Cortex of kidney (tissue), 1 donor: ENCODE data around the gene MEIG1.
A peak's percentile ranks its signal among the peaks of the same experiment; 100 is the strongest.
"Not testable (repeated sequence)": the region's sequence is repeated elsewhere in the genome, so short reads cannot be mapped to it uniquely, and the experiment has no call there.

Experiments
- DNase-seq: peaks from one replicate; lab custom pipeline; 2025; lab: John Stamatoyannopoulos, UW

MEIG1 gene

GRCh38 chr10:14959221-14960057, at the start of gene MEIG1:
Gene MEIG1 (plus strand): TSS chr10:14959388. CDS start chr10:14966469, 7,081 bp downstream.
- DNase-seq = peak; percentile 94

GRCh38 chr10:14910953-14911352, 48.2 kb upstream of the MEIG1 start:
- no peak for DNase-seq

GRCh38 chr10:14911801-14912200, 47.4 kb upstream of the MEIG1 start:
- DNase-seq = no peak

DNA sequence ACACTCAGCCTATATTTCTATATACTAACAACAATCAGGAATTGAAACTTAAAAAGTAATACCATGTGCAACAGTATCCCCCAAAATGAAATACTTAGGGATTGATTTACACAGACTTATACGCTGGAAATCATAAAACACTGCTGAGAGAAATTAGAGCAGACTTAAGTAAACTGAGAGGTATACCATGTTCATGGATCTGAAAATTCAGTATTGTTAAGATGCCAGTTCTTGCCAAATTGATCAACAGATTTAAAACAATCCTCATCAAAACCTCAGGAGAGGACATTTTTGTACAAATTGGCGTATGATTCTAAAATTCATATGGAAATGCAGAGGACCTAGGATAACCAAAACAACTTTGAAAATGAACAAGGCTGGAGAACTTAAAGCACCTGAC, 42.6 kb upstream of the MEIG1 start:
- DNase-seq = no peak

GRCh38 chr10:14917827-14918226, 41.4 kb upstream of the MEIG1 start:
- DNase-seq = no peak

DNA sequence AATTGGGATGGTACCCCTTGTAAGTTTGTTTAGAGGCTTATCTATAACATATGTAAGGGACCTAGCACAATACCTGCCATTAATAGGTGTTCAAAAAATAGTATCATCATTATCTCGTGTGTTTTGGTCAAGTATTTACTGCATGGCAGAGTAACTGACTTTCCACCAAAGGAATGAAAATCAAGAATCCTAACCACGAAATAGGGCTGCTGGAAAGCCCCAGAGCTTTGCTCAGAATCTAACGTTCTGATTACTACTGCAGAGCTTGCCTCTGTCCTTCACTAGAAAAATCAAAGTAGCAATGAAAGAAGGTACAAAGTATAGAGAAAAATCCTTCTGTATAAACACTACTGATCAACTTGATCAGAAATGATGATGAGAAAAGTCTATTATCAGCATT, 40.2 kb upstream of the MEIG1 start:
- no peak for DNase-seq

DNA sequence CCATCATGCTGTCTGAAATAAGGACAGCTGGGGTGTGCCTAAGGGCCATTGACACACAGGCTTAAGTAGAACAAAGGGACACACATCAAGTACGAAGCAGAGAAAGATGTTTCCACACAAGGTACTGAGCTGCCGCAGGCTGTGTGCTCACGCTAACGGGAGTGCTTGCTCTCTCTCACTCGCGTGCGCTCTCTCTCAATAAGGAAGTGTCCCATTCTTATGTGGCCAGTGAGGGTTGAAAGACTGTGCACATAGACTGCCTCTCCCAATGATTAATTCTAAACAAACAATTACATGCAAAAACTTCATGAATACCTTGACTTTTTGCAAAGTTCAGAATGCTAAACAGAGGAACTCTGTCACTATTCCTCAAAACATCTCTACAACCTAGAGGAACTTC, 35.2 kb upstream of the MEIG1 start:
- no peak for DNase-seq

- no peak for DNase-seq
Measured at GRCh38 chr10:14925268-14925667, 33.9 kb upstream of the MEIG1 start.

- DNase-seq = no peak
Measured at GRCh38 chr10:14926061-14926470, 33.1 kb upstream of the MEIG1 start.

GRCh38 chr10:14926722-14927416, 32.3 kb upstream of the MEIG1 start:
- DNase-seq = no peak

- DNase-seq = no peak
Measured at GRCh38 chr10:14930610-14931009, 28.6 kb upstream of the MEIG1 start.

DNA sequence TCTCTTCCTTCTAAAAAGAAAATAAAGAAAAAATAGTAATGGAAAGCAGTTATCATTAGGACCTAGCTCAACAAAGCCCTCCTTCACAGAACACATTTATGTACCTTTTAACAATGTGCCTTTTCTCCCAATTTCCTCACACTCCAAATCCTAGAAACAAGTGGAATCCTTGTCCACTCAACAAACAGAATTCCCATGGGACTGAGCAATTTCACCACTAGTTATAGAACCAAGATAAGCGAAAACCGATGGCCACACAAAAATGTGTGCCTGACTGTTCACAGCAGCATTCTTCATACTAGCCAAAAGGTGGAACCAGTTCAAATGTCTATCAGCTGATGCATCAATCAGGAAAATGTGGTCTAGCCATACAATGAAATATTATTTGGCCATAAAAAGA, 22.6 kb upstream of the MEIG1 start:
- DNase-seq = no peak

GRCh38 chr10:14938971-14939370, 20.2 kb upstream of the MEIG1 start:
- DNase-seq = not testable (repeated sequence)

GRCh38 chr10:14942147-14942949, 16.8 kb upstream of the MEIG1 start:
- DNase-seq = not testable (repeated sequence)

DNA sequence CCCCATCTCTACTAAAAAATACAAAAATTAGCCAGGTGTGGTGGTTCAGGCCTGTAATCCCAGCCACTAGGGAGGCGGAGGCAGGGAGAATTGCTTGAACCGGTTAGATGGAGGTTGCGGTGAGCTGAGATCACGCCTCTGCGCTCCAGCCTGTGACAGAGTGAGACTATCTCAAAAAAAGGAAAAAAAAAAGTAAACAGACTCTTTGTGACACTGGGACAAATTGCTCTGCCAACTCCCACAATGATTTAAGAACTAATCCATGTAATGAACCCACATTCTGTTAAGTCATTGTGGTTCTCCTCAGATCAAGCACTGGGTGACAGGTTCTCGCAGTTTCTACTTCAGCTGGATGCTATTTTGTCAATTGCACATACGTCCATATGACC, 16.2 kb upstream of the MEIG1 start:
- DNase-seq = not testable (repeated sequence)

- no peak for DNase-seq
Measured at GRCh38 chr10:14945108-14945507, 14.1 kb upstream of the MEIG1 start.

DNA sequence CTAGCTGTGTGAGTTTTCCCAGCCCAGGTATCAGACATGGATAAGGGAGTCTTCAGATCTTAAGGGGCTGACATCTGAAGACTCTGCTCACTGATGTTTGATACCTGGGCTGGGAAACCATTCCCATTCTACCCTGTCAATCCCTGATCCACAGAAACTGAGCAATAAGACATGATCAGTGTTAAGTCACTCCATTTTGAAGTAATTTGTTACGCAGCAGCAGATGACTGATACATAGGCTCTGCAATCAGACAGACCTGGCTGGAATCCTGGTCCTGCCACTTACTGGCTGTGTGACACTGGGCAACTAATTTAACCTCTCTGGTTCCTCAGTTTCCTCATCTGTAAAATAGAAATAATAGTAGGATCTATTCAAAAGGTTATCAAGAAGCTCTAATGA, 11.9 kb upstream of the MEIG1 start:
- no peak for DNase-seq

DNA sequence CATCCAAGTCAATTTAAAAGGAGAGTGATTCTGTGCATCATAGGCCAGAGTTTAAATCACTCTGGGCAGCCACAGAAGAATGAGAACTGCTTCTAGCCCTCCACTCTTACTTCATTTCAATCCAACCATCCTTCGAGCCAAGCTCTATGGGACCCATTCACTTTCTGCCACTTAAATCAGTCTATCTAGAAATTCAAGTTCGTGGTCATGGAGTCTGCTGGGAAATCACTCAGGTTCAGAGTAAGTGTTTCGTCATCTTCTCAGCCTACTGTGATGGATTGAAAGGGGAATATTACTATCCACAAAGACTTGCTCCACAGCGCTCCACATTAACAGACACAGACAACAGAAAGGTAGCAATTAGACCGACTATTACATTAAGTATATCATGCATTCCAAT, 9.9 kb upstream of the MEIG1 start:
- no peak for DNase-seq

DNA sequence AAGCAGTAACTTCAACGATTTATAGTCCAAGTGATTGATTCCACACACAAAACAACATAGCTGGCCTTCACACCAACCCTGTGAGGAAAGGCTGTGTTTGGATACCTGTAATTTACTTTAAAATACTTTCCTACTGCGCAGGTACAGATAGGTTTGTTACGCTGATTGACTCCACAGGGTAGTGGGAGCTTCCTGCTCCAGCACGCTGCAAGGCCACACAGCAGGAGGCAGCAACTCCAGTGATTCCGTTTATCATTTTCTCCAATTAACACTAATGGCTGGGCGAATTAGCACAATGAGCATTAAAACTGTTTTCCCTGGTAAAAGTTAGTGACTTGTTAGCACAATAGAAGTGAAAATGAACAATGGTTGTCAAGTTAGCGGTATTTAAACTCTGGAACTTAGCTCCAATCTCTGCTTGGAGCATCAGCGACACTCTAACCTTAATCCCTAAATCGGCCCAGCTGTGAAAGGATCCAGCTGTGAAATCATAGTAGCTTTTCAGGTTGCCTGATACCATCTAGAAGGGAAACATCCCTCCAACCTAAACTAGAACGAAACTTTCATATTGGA, 6.3 kb upstream of the MEIG1 start:
- DNase-seq = no peak

DNA sequence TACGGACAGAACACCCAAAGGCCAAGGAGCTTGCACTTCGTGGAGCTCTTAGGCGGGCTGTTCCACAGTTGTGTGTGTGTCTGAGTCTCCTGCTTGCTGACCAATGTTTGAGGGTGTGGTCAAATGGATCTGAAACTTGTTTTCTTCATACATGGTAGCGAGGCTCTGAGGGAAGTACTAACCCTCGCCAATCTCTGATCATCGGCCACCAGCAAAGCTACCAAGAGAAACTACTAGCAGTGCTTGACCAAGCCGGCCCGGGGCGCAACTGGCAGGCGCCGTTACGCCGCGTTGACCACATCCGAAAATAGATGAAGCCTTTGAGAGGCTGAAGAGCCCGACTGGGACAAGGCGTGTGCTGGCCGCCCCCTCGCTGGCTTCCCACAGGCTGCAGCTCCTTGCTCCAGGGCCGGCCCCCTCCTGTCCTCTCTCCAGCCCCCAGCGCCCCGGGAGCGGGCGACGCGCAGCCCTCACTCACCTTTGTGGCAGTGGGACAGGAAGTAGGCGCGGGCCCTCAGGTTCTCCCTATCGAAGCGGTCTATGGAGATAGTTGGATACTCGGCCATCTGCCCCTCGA, 5.7 kb upstream of the MEIG1 start:
- no peak for DNase-seq

DNA sequence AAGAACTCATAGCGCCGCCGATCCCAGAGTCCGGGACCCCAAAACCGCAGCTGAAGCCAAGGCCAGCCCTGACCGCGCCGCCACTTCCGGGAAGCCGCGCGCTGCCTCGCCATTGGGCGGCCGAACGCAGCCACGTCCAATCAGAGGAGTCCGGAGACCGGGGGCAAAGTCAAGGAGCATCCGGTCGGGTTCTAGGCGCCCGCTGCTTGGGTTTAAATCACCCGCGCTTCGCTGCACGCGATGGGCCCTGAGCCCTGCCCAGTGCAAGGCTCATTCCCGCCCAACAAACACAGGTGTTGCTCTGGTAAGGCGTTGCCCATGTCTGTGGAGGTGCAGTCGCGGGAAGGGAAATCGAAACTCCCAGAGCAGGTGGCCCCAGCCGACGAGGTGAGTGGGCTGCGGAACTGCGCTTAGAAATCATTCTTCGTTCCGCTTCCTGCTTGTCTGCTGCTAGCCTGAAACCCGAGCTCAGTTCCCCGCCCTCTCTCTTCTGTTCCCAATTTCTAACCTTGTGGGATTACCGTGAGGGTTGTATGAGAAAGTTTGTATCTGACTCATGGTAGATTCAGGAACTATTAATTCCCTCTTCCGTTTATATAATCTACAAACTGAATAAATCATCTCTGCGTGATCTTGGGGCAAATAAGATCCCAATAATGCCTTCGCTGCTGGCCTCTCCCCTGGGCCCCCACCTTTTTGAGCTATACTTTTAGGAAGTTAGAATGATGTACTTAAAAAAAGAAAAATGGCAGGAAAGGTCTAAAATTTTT, 5.0 kb upstream of the MEIG1 start, which contains the start of gene DCLRE1C:
Gene DCLRE1C, minus strand, starts transcription at position 96 of the 770 bp plus-strand sequence. Its CDS starts 86 bp downstream, at position 10.
- peak; percentile 8 for DNase-seq
